ENCODE results near the gene P2RX1. TPM values are rescaled to one million over a fixed set of nuclear protein-coding genes. Genes with fewer than 3 reads are reported as not detected.

Gene P2RX1
- total and polyA plus RNA-seq, 2 of the 4 experiments (the other 2 are of a cell fraction), result not detected

- no peak for ATAC-seq (ENCODE audit: low read depth)
- ChIA-PET POLR2A (ENCODE audit: unreplicated experiment) (no interaction called here), CTCF (no interaction called here)
- intact Hi-C loops (cut with micrococcal nuclease), result no loop called here
- H3K9ac ChIP-seq (ENCODE audit: low read depth, low read length), result no peak overlapping the region
- in situ Hi-C loops (cut with MboI; ENCODE audit: low sequenced_read_pairs), result no loop called here
- no TSS peak for BruUV-seq (replicated peaks)
- no peak overlapping the region for H2AFZ ChIP-seq (replicated peaks; ENCODE audit: low read length, poor library complexity)
- no peak overlapping the region for H4K8ac ChIP-seq (ENCODE audit: low read depth in 2 of 2, low read length in 2 of 2)
- H4K91ac ChIP-seq (ENCODE audit: insufficient read depth, low read depth, low read length), result no peak overlapping the region
- H3K4me3 ChIP-seq (ENCODE audit: insufficient read depth, low read depth, low read length), result no peak overlapping the region
- H3K23ac ChIP-seq (ENCODE audit: low read depth, low read length), result no peak overlapping the region
- no peak overlapping the region for H3K18ac ChIP-seq (ENCODE audit: low read depth, low read length)
- H3K4me2 ChIP-seq (ENCODE audit: low read depth, low read length), result no peak overlapping the region
- H2BK120ac ChIP-seq (ENCODE audit: low read depth, low read length), result no peak overlapping the region
- peaks cover 4% of the 10 kb centered on the region; the same call in 1 of the 2 replicates for H3K27me3 ChIP-seq (ENCODE audit: control insufficient read depth, insufficient read depth, low read length)
- H2AK5ac ChIP-seq (ENCODE audit: low read depth, low read length), result no peak overlapping the region; the same call in 1 of the 2 replicates
- no peak for TF ChIP-seq RFX5 (IDR thresholded peaks at IDR 0.05; ENCODE audit: low read depth, low read length)
- no peak for TF ChIP-seq RCOR1 (IDR thresholded peaks at IDR 0.05; ENCODE audit: insufficient replicate concordance, low read length)
- TF ChIP-seq ELK1 (IDR thresholded peaks at IDR 0.05; ENCODE audit: borderline replicate concordance, low read depth, low read length), result no peak
- no peak for TF ChIP-seq SMC3 (IDR thresholded peaks at IDR 0.05; ENCODE audit: low read depth, low read length)
- no peak for TF ChIP-seq CEBPB (IDR thresholded peaks at IDR 0.05; ENCODE audit: low read depth, low read length)
- TF ChIP-seq CHD1 (IDR thresholded peaks at IDR 0.05; ENCODE audit: low read depth, low read length), result no peak
- no peak overlapping the region for H2BK15ac ChIP-seq (ENCODE audit: low read depth, low read length)
- H3K27ac ChIP-seq (ENCODE audit: insufficient read depth, low read length), result no peak overlapping the region
- no peaks in the 10 kb centered on the region for H3K9me3 ChIP-seq (ENCODE audit: control insufficient read depth, insufficient read depth, low read length)
- H3K9me1 ChIP-seq (ENCODE audit: insufficient read depth, low read length), result no peaks in the 10 kb centered on the region
- no peak overlapping the region for H3K14ac ChIP-seq (replicated peaks; ENCODE audit: low read depth, low read length)
- no peak for DNase-seq
- H2AK9ac ChIP-seq (replicated peaks; ENCODE audit: low read depth, low read length, poor library complexity), result no peak overlapping the region
- no peak overlapping the region for H2BK5ac ChIP-seq (ENCODE audit: low read depth, low read length, poor library complexity, severe bottlenecking)
- WGBS, 2 experiments (ENCODE audit: extremely low coverage in 2 of 2, insufficient read length in 1 of 2), result 80% methylated on average over 2 of the region's 16 CpGs; no CpG with 5 or more reads in 1 of the 2 experiments
- H3K4me1 ChIP-seq (ENCODE audit: control insufficient read depth, insufficient read depth, low read length), result peaks cover 8% of the 10 kb centered on the region; the same call in 1 of the 2 replicates
- dilution Hi-C loops (cut with HindIII; ENCODE audit: low sequenced_read_pairs, unreplicated experiment), result no loop called here
- no peaks in the 10 kb centered on the region for H4K20me1 ChIP-seq (ENCODE audit: insufficient read depth, low read length)
- no peak overlapping the region for H3K4ac ChIP-seq (ENCODE audit: low read depth, low read length)
- H4K5ac ChIP-seq (ENCODE audit: low read depth, low read length), result no peak overlapping the region
- no peak overlapping the region for H3K56ac ChIP-seq (ENCODE audit: extremely low read depth, insufficient read depth, low read length)
- no peak overlapping the region for H2BK20ac ChIP-seq (ENCODE audit: low read depth, low read length)
- no peaks in the 10 kb centered on the region for H3K79me1 ChIP-seq (ENCODE audit: low read depth in 1 of 2, low read length in 2 of 2)
- H3K36me3 ChIP-seq (ENCODE audit: control insufficient read depth, insufficient read depth, low read length), result no peaks in the 10 kb centered on the region
Observed at GRCh38 chr17:3921006-3921405, 4.7 kb upstream of the P2RX1 start.
